Sciatic nerve (tissue), 2 donors: Measurements from ENCODE around the gene BABAM2. TPM values are rescaled to one million over a fixed set of nuclear protein-coding genes. Genes with fewer than 3 reads are reported as not detected.
A peak's percentile ranks its signal among the peaks of the same experiment; 100 is the strongest.
"Not testable (repeated sequence)": the region's sequence is repeated elsewhere in the genome, so short reads cannot be mapped to it uniquely, and the experiment has no call there.

Experiments used
- ATAC-seq: fragments of 200-7000 bp; cut with Tn5 transposase; one replicate; pipeline ENCODE4 v1.9.1; 2020; ENCODE audit warnings: mild to moderate bottlenecking, moderate library complexity
- DNase-seq: peaks from one replicate; pipeline ENCODE4 v3.0.0-alpha.2; 2020; ENCODE audit warnings: low spot score
- intact Hi-C: fragments of 100-400 bp; cut with DNase I; formaldehyde crosslinking; loops from one replicate; pipeline ENCODE4 v1.14.2; 2022
- total RNA-seq: library from RNA; stranded (reverse); fragmentation: NEBNext Ultra II Directional; extraction: Animal tissue kit (Norgen Biotek cat#: 25700); gene quantifications from one replicate; pipeline ENCODE4 v1.2.1, GENCODE V29; 2021
- donor health status: DM: no; HTN: no; CAD: no.
- donor health status: DM: no; HTN: no; CAD: no.

Gene BABAM2
- 38.2 TPM for total RNA-seq

DNA sequence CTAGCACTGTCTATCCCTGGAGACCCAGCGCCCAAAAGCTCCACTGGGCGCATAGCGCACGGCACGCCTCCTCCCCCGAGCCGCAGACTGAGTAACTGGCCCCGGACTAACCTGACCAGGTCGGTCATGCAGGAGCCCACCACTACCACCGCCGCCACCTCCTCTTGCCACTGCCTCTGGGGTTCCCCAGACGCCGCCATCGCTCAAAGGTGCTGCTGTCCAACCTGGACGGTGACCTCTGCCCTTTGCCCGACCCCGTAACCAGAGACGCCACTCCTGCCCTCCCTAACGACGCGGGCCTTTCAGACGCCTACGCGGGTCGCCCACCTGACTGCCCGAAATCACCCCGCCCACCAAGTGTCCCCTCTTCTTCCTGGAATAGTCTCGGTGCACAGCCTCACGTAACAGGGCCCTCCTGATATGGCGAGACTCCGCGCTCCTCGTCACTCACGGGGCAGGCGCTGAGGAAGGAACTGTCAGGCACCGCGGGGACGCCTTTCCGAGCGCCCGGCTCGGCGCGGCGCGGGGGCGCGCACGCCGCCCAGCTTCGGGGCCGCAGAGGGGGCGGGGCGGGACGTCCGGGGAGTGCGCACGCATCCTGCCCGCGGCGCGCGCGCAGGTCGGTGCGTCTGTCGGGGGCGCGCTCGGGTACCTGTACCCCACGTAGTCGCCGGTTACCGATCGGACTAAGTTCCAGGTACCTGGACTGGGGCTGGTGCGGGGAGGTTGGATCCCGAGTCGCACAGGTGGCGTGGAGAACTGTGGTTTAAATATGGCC, at the start of gene BABAM2, which contains the start of gene RBKS:
TSS of gene BABAM2 (plus strand) at position 584 of the 778 bp plus-strand sequence. CDS start 3,828 bp downstream, outside the sequence.
TSS of gene RBKS (minus strand) at position 242 of the 778 bp plus-strand sequence. CDS start at position 200, 42 bp downstream.
- DNase-seq (peak; percentile 91), ATAC-seq (peak; percentile 94)
- intact Hi-C loops, result no loop called here

DNA sequence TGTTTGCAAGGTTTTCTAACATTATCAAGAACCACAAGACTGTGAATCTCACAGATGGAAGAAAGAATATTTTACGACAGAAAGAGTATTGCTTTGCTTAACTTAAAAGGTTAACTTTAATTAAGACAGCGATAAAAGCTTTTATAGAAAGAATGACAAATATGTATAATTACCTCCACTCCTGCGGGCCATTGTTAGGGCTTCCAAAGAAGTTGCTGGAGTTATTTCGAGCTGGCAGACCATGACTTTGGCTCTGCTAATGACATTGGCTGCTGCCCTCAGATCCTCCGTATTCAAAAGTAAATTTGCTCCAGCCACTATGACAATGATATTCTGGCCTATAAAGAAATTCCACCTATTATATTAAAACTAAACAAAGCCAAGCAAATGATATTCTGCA, 47.6 kb upstream of the BABAM2 start:
- ATAC-seq, result no peak
- DNase-seq, result no peak
- intact Hi-C loops, result no loop called here

DNA sequence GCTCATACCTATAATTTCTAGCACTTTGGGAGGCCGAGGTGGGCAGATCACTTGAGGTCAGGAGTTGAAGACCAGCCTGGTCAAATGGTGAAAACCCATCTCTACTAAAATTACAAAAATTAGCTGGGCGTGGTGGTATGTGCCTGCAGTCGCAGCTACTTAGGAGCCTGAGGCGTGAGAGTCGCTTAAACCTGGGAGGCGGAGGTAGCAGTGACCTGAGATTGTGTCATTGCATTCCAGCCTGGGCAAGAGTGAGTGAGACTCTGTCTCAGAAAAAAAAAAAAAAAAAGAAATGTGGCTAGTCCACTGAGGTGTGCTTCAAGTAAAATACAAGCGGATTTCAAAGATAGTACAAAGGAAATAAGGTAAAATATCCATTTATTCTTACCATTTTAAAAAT, 46.5 kb upstream of the BABAM2 start:
- intact Hi-C loops, result no loop called here
- no peak for ATAC-seq
- DNase-seq, result no peak

DNA sequence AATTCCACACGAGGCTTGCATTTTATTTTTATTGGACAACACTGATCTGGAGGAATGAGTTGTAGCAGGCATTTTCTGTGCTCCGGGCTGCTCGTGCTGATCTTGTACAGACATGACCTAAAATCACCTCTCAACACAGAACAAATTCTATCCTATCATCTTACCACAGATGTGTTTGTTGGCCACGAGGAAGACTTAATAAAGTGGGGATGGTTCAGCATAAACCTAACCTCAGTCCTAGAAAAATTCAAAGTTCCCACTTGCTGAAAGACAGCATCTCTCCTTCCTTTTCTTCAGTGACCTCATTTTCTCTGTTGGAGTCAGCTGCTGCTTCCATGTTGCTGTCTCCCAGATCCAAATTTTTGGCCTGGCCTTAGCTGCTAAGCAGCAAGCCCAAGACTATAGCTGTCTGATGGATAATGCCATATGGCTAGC, 45.7 kb upstream of the BABAM2 start:
- ATAC-seq, result peak; percentile 75
- intact Hi-C loops, result no loop called here
- DNase-seq, result no peak

DNA sequence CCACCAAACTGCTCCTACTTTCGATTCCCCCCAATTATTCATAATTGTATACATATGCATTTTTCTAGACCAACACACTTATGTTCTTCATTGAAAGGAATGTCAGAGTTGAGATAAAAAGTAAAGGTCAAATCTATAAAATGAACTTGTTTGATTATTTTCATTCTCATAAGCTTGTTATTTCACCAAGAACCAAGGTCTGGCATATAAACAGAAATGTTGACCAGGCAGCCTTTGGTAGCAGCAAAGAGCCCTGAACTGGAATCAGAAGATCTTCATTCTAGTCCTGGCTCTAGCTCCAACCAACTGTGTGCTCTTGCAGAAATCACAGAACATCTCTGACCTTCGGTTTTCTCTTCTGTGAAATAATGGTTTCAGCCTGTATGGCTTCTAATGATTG, 43.2 kb upstream of the BABAM2 start:
- DNase-seq (no peak), ATAC-seq (no peak)
- intact Hi-C loops, result no loop called here

DNA sequence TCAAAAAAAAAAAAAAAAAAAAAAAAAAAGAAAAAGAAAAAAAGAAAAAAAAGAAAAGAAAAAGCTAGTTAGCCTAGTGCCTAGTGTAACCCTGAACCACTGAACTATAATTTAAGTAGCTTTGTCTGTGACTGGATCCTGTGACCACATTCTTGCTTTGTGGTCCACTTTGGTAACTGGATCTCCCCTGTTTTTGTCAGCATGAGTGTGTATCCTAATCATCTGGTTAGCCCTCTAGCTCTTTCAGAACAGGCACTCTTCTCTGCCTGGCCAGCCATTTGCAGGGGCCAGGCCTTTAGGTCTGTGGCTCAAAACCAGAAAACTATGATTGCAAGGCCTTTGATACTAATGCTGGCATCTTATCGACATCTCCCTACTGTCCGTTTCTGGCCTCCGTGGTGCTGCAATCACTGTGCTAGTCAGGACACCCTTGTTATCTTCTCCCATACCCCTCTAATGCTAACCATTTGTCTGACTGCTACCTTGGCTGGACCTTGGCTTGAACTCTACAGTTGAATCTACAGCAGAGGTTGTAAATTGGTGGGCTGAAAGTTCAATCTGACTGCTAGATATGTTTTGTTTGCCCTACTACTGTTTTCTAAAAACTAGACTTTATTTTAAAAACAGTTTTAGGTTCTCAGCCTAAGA, 40.8 kb upstream of the BABAM2 start:
- intact Hi-C loops, result no loop called here
- DNase-seq, result no peak
- no peak for ATAC-seq

DNA sequence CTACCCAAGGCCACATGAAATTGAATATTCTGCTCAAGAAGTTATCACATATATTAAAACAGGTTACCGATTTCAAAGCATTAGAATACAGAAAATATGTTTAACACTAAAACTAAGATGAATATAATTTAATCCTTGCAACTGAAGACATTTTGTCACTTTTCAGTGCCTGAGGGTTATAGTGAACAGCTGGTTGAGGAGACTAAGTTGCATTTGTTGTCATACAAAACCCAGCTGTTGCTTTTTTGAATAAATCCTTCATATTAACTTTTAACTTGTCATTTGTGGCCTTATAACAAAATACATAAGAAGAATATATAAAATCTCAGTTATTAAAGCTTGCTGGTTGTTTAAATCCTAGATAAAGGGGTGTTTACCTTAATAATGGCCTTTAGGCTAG, 37.8 kb upstream of the BABAM2 start:
- ATAC-seq (no peak), DNase-seq (no peak)
- intact Hi-C loops, result no loop called here

DNA sequence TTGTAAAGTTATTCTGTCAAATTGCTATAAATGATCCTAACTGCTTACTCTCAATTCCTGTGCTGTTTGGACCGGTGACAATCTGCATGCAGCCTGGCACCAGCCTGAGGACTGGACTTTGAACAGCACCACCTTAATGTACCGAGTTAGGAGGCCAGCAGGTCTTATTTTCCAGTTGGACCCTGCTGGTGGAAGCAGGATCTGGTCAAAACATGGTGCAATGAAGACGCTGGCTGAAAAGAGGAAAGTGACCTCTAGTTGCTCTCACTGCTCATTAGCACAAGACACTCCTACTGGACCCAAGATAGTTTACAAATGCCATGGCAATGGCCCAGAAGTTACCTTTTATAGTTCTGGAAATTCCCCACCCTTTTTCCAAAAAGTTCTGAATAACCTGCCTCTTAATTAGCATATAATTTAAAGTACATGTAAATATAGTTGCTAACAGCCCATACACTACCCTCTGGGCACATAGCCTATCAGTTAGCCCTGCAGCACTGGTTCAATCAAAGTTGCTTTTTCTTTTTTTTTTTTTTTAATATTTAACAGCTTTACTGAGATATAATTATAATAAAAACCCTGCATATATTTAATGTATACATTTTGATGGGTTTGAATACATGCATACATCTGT, 36.2 kb upstream of the BABAM2 start:
- intact Hi-C loops, result no loop called here
- no peak for DNase-seq
- no peak for ATAC-seq

DNA sequence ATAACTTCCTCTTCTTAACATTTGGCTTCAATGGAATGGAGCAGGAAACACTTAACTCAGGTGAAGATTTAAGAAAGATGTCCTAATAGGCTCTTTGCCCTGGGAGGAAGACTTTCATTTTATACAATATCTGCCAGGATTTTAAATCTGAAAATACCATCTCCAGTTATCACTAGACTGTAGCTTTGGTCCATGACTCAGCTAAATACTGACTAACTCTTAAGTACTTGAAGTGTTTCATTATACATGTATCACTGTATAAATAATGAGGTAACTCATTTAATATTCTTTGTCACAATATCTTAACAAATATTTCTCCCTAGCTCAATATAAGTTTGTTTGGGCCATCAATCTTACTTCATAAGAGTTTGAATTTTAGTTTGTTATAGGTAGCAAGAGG, 35.1 kb upstream of the BABAM2 start:
- intact Hi-C loops, result no loop called here
- no peak for DNase-seq
- ATAC-seq, result no peak

DNA sequence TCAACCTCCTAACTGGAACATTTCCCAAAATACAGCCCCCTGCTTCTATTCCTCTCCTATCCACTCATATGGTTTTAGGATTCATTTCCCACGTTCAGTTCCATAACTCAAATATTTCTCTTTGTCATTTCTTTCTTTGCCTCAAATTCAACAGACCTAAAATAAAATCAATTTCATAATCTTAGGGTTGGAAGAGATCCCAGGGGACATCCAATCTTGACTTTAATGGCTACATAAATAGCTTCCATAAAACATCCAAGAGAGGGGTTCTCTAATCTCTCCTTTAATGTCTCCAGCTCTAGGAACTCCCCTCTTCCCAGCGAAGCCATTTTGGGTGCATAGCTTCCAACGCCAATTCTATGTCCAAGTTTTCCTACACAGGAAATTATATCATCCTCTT, 34.1 kb upstream of the BABAM2 start:
- DNase-seq (no peak), ATAC-seq (no peak)
- intact Hi-C loops, result no loop called here

DNA sequence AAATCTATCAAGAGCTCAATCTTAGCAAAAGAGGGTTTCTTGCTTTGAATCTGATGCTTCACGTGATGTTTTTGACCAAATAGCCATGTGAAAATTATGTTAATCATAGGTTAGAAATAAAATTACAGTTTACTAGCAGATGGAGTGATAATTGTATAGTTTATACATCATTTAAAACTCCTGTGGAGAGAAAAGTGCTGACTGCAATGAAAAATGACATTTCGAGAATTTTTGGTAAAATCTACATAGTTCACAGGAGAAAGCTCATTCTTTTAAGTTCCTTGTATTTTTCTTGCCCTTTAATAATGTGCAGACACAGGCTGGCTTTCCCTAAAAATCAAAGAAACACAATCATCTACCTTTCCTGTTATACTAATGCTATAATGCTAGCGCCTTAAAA, 33.6 kb upstream of the BABAM2 start:
- intact Hi-C loops, result no loop called here
- DNase-seq (no peak), ATAC-seq (no peak)

DNA sequence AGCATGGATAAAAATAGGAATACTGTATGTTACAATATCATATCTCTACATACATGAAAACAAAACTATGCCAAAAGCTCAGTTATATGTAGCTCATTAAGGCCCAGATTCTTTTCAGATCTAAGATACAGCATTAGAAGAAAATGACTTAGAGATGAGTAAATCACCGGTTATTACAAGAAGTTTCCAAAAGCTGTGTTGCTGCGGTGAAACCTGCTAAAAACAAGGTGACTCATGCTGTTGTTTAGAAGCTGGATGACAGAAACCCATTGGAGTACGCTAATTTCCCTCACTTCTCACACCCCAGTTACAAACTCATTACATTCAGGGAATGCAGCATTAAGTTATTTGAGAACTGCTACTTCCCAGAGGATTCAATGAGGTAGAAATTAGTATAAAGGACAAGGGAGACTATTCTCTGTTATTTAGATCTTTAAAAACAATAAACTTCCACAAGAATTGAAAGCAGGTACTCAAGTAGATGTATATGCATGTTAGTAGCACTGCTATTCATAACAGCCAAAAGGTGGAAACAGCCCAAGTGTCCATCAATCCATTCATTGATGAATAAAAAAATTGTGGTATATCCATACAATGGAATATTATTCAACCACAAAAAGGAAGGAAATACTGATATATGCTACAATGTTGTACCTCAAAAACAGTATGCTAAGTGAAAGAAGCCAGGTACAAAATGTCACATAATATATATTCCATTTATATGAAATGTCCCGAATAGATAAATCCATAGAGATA, 32.9 kb upstream of the BABAM2 start:
- DNase-seq, result no peak
- intact Hi-C loops, result no loop called here
- no peak for ATAC-seq

DNA sequence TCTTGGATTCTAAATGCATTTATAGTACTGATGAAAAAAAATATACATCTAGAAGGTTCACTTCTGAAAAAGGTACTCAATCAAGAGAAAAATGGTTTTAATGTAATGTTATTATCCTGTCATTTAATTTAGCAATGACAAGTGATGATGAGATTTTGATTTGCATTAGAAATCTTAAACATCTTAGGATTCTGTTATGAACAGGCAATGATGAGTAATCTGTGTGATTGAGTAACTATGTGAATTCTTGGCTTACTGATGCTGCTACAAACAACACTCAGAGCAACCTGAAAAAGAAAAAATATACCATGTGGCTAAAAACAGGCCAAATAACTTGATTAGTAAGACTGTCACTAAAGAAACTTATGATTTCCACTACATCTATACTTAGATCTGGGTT, 30.4 kb upstream of the BABAM2 start:
- ATAC-seq (no peak), DNase-seq (no peak)
- intact Hi-C loops, result no loop called here

DNA sequence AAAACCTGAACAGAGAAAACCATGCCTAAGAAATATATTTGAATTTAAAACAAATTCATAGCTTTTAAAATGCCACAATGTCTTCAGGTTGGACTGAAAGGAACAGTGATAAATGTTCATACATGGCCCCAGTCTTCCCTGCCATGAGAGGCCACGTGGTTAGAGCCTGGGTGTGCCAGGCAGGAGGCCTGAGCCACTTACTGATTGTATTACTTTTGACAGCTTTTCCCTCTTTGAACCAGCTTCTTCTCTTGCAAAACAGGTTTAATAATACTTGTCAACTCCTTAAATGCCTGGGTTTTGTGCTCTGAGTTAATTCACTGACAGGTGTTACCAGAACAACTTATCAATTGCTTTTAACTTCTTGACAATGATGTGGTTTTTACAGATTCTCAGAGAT, 27.4 kb upstream of the BABAM2 start:
- no peak for DNase-seq
- no peak for ATAC-seq
- intact Hi-C loops, result no loop called here

DNA sequence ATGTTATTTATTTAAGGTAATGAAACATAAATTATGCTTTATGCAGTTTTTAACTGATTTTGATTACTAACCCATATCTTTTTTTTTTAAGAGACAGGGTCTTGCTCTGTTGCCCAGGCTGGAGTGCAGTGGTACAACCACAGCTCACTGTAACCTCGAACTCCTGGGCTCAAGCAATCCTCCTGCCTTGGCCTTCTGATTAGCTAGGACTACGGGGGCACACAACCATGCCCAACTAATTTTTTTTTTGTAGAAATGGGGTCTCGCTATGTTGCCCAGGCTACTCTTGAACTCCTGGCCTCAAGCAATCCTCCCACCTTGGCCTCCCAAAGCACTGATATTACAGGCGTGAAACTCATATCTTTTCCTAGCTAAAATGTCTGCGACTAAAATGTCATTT, 26.6 kb upstream of the BABAM2 start:
- ATAC-seq, DNase-seq, intact Hi-C loops: not testable (repeated sequence)

DNA sequence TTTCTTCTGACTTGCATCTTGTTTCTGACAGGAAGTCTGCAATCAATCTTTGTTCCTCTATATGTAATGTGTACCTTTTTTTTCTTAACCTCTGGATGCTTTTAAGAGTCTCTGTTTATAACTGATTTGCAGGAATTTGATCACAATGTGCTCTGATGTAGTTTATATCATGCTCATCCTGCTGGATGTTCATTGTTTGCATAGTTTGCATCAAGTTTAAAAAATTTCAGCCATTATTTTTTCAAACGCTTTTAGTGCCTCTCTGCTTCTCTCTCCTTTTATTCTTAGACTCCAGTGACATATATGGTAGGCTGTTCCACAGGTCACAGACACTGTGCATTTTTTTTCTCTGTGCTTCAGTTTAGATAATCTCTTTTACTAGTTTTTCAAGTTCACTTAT, 24.3 kb upstream of the BABAM2 start:
- intact Hi-C loops, result no loop called here
- DNase-seq (no peak), ATAC-seq (no peak)

DNA sequence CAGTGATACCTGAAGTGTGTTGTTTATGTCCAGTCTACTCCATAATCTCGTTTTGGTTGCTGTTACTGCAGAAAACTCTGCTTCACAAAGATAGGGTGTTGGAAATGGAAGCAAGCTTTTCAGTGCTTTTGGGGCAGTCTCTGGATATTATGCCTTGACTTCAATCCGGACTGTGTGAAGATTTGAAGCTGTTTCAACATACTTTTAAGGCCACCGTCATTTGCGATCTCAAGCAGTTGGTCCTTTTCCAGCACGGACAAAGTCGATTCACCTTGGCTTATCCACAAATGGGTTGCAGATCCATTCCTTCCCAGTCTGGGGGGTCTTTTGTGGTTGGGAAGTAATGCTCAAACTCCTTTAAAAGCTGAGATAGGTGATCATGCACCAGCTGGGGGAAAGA, 20.8 kb upstream of the BABAM2 start:
- intact Hi-C loops, result no loop called here
- DNase-seq (no peak), ATAC-seq (no peak)

DNA sequence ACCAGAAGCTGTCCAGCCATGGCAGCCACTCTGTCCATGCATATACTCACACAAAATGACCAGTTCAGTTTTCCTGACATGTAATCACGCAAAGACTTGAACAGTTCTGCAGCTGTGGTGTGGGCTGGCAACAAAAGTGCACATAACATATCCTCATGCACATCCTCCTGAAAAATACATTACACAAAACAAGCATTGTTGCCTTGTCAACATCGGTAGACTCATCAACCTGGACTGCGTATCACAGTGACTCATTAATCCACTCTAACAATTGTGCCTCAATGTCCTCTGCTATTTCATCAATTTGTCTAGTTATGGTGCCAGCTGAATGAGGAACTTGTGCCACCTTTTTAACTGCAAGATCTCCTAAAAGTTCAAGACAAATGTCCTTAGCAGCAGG, 19.8 kb upstream of the BABAM2 start:
- intact Hi-C loops, result no loop called here
- ATAC-seq, result no peak
- DNase-seq, result no peak

DNA sequence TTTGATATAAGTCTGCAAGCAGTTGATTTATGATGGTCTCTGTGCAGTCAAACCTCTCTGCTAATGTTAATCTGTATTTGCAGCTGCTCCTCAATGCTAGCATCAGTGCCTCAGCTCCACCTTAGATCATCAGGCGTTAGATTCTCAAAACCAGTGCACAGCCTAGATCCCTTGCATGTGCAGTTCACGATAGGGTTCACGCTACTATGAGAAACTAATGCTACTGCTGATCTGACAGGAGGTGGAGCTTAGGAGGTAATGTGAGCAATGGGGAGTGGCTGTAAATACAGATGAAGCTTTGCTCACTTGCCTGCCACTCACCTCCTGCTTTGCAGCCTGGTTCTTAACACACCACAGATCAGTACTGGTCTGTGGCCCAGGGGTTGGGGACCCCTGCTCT, 18.7 kb upstream of the BABAM2 start:
- no peak for DNase-seq
- intact Hi-C loops, result no loop called here
- ATAC-seq, result no peak

DNA sequence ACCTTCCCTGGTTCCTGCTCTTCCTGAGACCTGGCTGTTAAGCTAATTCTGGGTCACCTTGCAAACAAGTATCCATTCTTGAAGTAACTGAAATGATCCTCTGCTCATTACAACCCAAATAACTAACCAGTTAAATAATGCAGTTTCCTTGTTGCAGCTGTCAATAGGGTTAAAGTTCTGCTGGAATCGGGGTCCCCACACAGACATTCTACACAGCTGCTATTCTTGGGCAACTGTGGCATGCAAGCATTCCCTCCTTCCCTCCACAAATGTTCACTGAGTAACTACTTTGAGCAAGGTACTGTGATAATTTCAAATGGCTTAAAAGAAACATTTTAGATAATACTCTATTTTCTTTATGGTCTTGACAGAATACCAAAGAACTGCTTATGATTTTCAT, 17.4 kb upstream of the BABAM2 start:
- intact Hi-C loops, result no loop called here
- DNase-seq (no peak), ATAC-seq (no peak)
